Myocyte (in vitro differentiated cells): ENCODE results near the gene PI4KA. TPM values are rescaled to one million over a fixed set of nuclear protein-coding genes. Genes with fewer than 3 reads are reported as not detected.
"Not testable (repeated sequence)": the region's sequence is repeated elsewhere in the genome, so short reads cannot be mapped to it uniquely, and the experiment has no call there.

Source experiments
- DNase-seq: peaks from one replicate; pipeline ENCODE4 v3.0.0-alpha.2; 2012; ENCODE audit warnings: low read depth
- total RNA-seq: library from RNA; depleted of rRNA; stranded (reverse); fragments of >200 nt; gene quantifications from 2 replicates; pipeline ENCODE4 v1.2.3, GENCODE V29; 2014

The PI4KA gene
- total RNA-seq, 1 donor from 2014 or later: 41.7 TPM

DNA sequence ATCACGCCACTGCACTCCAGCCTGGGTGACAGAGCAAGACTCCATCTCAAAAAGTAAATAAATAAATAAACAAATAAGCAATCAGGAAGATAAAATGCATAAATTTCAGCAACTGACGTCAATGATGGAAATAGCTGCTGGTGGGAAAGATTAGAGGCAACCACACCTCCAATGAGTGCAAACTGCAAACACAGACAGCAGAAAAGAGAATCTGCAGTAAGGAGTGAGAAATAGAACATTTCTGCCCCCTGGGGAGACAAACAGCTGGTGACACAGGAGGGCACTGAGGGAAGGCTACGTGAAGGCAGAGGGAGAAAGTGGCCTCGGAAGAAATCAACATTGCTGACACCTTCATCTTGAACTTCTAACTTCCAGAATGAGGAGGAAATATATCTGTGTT is 6.5 kb downstream of the PI4KA start:
- no peak for DNase-seq

GRCh38 chr22:20847318-20847822 is 11.2 kb downstream of the PI4KA start:
- no peak for DNase-seq

GRCh38 chr22:20844055-20845037 is 14.3 kb downstream of the PI4KA start:
- DNase-seq: no peak

DNA sequence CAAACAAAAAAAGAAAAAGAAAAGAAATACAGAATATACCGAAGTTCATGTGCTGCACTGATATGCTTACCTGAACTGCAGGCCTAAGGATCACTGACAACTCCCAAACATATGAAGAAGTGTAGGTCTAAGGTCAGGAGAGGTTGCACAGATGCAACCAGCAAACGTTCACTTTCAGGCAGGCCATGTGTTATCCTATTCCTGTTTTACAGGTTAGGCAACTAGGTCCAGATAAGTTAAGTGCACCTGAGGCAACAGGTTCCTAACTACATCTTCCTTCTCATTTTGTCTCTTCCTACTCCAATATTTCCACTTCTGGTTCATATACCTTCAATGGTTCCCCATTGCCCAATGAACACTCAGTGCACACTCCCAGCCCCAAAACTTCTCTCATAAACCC is 15.1 kb downstream of the PI4KA start:
- no peak for DNase-seq

- DNase-seq: no peak
These were observed 17.8 kb downstream of the PI4KA start for GRCh38 chr22:20840646-20841371.

DNA sequence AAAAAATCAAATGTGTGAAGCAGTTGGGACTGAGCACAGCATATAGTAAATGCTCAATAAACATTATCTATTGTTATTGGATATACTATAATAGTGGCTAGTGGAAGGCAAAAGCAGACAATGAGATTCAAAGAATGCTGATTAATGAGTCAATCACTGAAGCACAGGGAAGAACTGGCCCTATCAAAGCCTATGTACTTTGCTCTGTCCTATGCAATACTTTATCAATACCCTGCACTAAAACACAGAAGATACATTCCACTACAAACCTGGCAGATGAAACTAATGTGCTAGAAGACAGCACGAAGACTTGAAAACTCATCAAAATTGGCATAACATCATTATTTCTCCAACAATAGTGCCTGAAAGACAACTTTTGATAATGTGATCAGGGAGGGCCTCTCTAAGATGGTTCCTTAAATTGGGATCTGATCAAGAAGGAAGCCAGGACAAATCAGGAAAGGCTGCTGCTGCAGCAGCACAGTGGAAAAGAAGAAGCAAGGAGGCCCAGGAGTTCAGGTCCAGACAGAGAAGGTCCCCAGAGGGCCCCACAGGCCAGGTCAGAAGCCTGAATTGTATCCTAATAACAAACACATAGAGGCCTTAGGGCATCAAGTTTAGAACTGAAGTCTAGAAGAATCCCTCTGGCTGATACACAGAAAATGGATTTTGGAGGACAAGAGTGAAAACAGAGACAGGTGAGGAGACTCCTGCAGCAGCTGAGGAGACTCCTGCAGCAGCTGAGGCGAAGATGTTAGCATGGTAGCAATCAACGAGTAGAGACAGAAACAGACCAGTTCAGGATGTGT is 18.6 kb downstream of the PI4KA start:
- no peak for DNase-seq

- not testable (repeated sequence) for DNase-seq
These were observed 19.3 kb downstream of the PI4KA start for GRCh38 chr22:20839354-20839753.

DNA sequence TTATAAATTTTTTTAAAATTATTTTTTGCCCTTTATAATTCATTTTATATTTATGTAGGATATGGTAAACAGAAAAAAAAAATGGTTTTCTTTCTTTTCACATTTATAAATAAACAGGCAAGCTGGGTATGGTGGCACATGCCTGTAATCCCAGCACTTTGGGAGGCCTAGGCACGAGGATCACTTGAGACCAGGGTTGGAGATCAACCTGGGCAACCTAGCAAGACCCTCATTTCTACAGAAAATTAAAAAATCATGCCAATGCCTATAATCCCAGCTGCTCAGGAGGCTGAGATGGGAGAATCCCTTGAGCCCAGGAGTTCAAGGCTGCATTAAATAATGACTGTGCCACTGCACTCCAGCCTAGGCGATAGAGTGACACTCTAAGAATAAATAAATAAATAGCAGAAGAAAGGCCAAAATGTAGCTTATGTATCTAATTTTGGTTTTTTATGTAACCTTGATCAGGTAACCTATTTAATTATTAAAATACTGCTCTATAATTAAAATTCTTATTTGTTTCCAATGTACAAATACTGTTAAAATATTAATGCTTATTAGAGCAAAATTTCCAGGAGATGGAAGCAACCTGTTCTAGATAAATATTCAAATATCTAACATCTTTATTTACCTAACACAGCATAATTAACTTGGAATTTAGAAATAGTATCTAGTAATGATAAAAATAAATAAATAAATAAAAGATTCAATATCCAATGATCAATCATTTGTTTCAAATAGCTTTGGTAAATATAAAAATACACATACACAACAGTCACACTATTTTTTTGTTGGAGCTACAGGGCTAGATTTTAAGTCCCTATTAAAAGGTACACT is 21.4 kb downstream of the PI4KA start:
- no peak for DNase-seq

DNA sequence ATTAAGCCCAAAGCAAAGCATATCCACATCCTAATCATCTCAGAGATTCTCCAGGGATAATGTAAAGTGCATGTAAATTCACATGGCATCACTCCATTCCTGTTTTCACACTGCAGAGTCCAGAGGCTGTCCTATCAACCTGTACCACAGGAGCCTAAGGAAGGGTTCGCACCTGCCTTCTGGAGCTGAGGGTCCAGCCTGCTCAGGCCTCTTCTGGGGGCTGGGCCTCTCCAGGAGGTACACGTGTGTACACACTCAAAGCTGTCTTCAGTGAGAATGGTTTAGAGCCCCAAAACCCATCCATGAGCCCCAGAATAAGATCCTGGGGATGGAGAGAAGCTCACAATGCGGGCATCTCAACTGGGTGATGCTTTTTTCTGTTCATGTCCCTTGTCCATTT is 23.9 kb downstream of the PI4KA start:
- no peak for DNase-seq

- no peak for DNase-seq
These were observed 24.4 kb downstream of the PI4KA start for GRCh38 chr22:20834206-20834605.

- no peak for DNase-seq
These were observed 25.4 kb downstream of the PI4KA start for GRCh38 chr22:20833225-20833665.

- DNase-seq: no peak
These were observed 29.0 kb downstream of the PI4KA start for GRCh38 chr22:20829491-20830134.

GRCh38 chr22:20826373-20827152 is 32.0 kb downstream of the PI4KA start:
- DNase-seq: not testable (repeated sequence)

DNA sequence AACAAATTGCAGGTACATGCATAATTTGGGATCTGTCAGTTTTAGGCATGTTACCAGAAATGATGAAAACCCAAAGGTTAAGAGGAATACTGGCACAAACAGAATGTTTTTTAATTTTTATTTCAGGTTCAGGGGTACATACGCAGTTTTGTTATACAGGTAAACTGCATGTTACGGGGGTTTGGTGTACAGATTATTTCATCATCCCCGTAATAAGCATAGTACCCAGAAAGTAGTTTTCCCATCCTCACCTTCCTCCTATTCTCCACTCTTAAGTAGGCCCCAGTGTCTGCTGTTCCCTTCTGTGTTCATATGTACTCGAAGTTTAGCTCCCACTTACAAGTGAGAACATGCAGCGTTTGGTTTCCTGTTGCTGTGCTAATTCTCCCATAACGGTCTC is 33.0 kb downstream of the PI4KA start:
- DNase-seq: no peak

DNA sequence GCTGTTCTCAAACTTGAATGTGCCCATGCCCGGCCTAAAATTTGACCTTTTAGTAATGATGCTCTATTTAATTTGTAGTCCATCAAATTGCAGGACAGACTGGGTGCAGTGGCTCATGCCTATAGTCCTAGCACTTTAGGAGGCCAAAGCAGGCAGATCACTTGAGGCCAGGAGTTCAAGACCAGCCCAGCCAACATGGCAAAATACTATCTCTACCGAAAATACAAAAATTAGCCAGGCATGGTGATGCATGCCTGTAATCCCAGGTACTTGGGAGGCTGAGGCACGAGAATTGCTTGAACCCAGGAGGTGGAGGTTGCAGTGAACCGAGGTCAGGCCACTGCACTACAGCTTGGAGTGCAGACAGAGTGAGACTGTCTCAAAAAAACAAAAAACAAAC is 33.4 kb downstream of the PI4KA start:
- DNase-seq: not testable (repeated sequence)

DNA sequence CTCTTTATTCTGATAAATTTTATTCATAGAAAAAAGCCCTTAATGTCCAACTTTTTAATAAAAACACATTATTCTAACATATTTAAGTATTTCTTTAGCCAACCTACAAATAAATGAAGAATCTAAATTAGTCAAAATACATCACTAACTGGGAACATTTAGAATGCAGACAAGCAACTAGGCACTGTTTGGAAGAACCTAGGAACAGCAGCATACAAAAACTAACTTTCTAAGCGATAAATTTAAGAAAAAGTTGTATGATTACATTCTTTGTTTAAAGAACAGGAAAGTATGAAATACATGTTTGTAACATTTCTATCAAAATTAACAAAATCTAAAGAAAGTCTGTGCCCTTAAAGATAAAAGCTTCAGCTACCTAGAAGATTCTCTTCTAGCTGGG is 35.3 kb downstream of the PI4KA start:
- no peak for DNase-seq

GRCh38 chr22:20822240-20822639 is 36.4 kb downstream of the PI4KA start:
- no peak for DNase-seq

GRCh38 chr22:20821717-20822239 is 36.8 kb downstream of the PI4KA start:
- not testable (repeated sequence) for DNase-seq

- DNase-seq: no peak
These were observed 39.1 kb downstream of the PI4KA start for GRCh38 chr22:20819471-20819870.
